Activated naive CD4-positive, alpha-beta T cell treated with anti-CD3 and anti-CD28 coated beads, Interleukin-2, amount 50 U/mL, for 72 hours (primary cell): ENCODE data around the gene FBXO4. TPM values are rescaled to one million over a fixed set of nuclear protein-coding genes. Genes with fewer than 3 reads are reported as not detected.
A peak's percentile ranks its signal among the peaks of the same experiment; 100 is the strongest.

Experiments
- ATAC-seq, 2 donors: fragments of 150-1000 bp; cut with Tn5 transposase; 2 replicates each; pipeline ENCODE4 v1.10.0; 2021; ENCODE audit warnings: mild to moderate bottlenecking in 2 of 2, moderate library complexity in 2 of 2
- DNase-seq, 2 donors: peaks; one replicate each; pipeline ENCODE4 v3.0.0; 2021 to 2022; ENCODE audit warnings: low spot score in 2 of 2
- H3K27ac Mint-ChIP-seq, 2 donors: one replicate each; pipeline ENCODE4 v1.8.0; 2022; ENCODE audit warnings: mild to moderate bottlenecking in 2 of 2, mixed read lengths in 2 of 2
- H3K36me3 Mint-ChIP-seq, 2 donors: one replicate each; pipeline ENCODE4 v1.8.0; 2022; ENCODE audit warnings: mixed read lengths in 2 of 2
- H3K9me3 Mint-ChIP-seq, 2 donors: one replicate each; pipeline ENCODE4 v1.8.0; 2022; ENCODE audit warnings: mixed read lengths in 2 of 2
- total RNA-seq, 2 donors: library from RNA; stranded (reverse); gene quantifications; one replicate each; pipeline ENCODE4 v1.2.3, GENCODE V29; 2022

Gene FBXO4, protein sequence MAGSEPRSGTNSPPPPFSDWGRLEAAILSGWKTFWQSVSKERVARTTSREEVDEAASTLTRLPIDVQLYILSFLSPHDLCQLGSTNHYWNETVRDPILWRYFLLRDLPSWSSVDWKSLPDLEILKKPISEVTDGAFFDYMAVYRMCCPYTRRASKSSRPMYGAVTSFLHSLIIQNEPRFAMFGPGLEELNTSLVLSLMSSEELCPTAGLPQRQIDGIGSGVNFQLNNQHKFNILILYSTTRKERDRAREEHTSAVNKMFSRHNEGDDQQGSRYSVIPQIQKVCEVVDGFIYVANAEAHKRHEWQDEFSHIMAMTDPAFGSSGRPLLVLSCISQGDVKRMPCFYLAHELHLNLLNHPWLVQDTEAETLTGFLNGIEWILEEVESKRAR
- total RNA-seq: 10 to 100 TPM in 1 of 2 donors, 1 to 10 TPM in 1; 3.8 to 21.0 TPM

DNA sequence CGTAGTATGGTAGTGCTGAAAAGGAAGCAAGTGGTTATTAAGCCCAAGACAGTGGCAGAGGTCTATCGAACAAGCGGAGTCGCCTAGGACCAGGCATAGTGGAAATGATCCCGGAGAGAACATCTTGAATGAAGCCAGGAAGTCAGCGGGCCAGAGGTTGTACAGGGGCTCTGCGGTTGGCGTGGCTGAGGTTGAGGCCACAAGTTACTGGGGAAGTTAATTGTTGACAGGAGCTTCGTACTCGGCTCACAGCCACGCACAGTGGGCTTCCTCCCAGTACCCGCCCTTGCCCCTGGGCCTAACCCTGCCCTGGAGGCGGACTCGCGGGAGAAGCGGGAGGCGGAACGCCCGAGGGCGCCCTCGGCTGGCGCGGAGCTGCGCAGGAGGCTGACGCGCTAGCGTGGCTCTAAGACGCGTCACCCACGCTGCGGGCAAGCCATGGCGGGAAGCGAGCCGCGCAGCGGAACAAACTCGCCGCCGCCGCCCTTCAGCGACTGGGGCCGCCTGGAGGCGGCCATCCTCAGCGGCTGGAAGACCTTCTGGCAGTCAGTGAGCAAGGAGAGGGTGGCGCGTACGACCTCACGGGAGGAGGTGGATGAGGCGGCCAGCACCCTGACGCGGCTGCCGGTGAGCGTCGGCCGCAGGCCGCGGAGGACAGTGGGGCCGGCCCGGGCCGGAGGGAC lies at the start of gene FBXO4:
TSS of gene FBXO4 (plus strand) at position 410 of the 683 bp plus-strand sequence. CDS start at position 439, 29 bp downstream.
- DNase-seq (peak; percentile 87 to 91), ATAC-seq (peak; percentile 97 to 98)
- Mint-ChIP-seq H3K9me3 (no peaks in the 10 kb centered on the region), H3K27ac (peak within 1 kb of the TSS; percentile 97 to 100), H3K36me3 (peaks cover under 1 to 9% of the 10 kb centered on the region in 2 donors)

DNA sequence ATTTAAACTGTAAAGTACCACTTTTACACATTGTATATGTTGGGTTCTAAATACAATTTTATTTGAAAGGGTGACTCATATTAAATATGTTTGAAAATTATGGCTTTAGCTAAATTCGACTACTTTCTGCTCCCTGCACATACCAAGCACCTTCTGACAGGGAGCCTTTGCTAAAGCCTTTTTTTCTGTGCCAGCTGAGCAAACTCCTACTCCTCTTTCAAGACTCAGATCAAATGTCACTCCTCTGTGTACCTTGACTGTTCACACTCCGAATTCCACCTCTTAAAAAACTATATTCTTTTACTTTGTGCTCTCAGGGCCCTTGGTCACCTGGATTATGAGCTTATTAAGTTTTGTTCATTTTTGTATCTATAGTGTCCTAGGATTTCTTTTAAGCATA lies 48.4 kb upstream of the FBXO4 start:
- ATAC-seq (no peak), DNase-seq (no peak)
- no peaks in the 10 kb centered on the region for H3K36me3 Mint-ChIP-seq
- H3K27ac Mint-ChIP-seq: no peak overlapping the region
- H3K9me3 Mint-ChIP-seq: no peaks in the 10 kb centered on the region

GRCh38 chr5:41877408-41877807 lies 47.7 kb upstream of the FBXO4 start:
- Mint-ChIP-seq H3K27ac (no peak overlapping the region), H3K36me3 (no peaks in the 10 kb centered on the region), H3K9me3 (no peaks in the 10 kb centered on the region)
- no peak for DNase-seq
- no peak for ATAC-seq

DNA sequence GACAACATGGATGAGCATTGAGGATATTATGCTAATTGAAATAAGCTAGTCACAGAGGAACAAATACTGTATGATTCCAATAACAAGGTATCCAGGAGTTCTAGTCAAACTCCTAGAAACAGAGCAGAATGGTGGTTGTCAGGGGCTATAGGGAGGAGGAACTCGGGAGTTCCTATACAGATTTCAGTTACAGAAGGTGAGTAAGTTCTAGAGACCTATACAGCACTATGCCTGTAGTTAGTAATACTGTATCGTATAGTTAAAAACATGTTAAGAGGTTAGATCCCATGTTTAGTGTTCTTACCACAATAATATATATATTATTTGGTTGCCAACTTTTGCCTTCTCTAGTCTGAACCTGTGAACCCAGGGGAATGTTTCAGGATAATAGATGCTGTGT lies 46.9 kb upstream of the FBXO4 start:
- Mint-ChIP-seq H3K36me3 (no peaks in the 10 kb centered on the region), H3K9me3 (no peaks in the 10 kb centered on the region), H3K27ac (no peak overlapping the region)
- DNase-seq: no peak
- ATAC-seq: no peak

GRCh38 chr5:41878643-41879478 lies 46.2 kb upstream of the FBXO4 start:
- Mint-ChIP-seq H3K36me3 (no peaks in the 10 kb centered on the region), H3K27ac (no peak overlapping the region), H3K9me3 (no peaks in the 10 kb centered on the region)
- ATAC-seq (no peak), DNase-seq (no peak)

- Mint-ChIP-seq H3K36me3 (no peaks in the 10 kb centered on the region), H3K9me3 (no peaks in the 10 kb centered on the region), H3K27ac (no peak overlapping the region)
- DNase-seq (no peak), ATAC-seq (no peak)
Measured at GRCh38 chr5:41882765-41883164, 42.3 kb upstream of the FBXO4 start.

- no peak overlapping the region for H3K27ac Mint-ChIP-seq
- DNase-seq (no peak), ATAC-seq (no peak)
- H3K36me3 Mint-ChIP-seq: no peaks in the 10 kb centered on the region
- H3K9me3 Mint-ChIP-seq: no peaks in the 10 kb centered on the region
Measured at GRCh38 chr5:41883243-41883642, 41.8 kb upstream of the FBXO4 start.

GRCh38 chr5:41883936-41884335 lies 41.1 kb upstream of the FBXO4 start:
- no peaks in the 10 kb centered on the region for H3K36me3 Mint-ChIP-seq
- H3K27ac Mint-ChIP-seq: no peak overlapping the region
- H3K9me3 Mint-ChIP-seq: no peaks in the 10 kb centered on the region
- ATAC-seq (no peak), DNase-seq (no peak)

GRCh38 chr5:41885286-41885685 lies 39.8 kb upstream of the FBXO4 start:
- no peak for DNase-seq
- ATAC-seq: no peak
- no peak overlapping the region for H3K27ac Mint-ChIP-seq
- no peaks in the 10 kb centered on the region for H3K36me3 Mint-ChIP-seq
- H3K9me3 Mint-ChIP-seq: no peaks in the 10 kb centered on the region

- H3K27ac Mint-ChIP-seq: no peak overlapping the region
- DNase-seq (no peak), ATAC-seq (peak in 1 of 2 donors; percentile 48)
- no peaks in the 10 kb centered on the region for H3K9me3 Mint-ChIP-seq
- peaks cover 0 to 7% of the 10 kb centered on the region in 2 donors for H3K36me3 Mint-ChIP-seq
Measured at GRCh38 chr5:41891066-41891707, 33.9 kb upstream of the FBXO4 start.

- no peak for ATAC-seq
- no peak for DNase-seq
- no peaks in the 10 kb centered on the region for H3K9me3 Mint-ChIP-seq
- no peak overlapping the region for H3K27ac Mint-ChIP-seq
- H3K36me3 Mint-ChIP-seq: peaks cover 0 to 7% of the 10 kb centered on the region in 2 donors
Measured at GRCh38 chr5:41892031-41892430, 33.0 kb upstream of the FBXO4 start.

DNA sequence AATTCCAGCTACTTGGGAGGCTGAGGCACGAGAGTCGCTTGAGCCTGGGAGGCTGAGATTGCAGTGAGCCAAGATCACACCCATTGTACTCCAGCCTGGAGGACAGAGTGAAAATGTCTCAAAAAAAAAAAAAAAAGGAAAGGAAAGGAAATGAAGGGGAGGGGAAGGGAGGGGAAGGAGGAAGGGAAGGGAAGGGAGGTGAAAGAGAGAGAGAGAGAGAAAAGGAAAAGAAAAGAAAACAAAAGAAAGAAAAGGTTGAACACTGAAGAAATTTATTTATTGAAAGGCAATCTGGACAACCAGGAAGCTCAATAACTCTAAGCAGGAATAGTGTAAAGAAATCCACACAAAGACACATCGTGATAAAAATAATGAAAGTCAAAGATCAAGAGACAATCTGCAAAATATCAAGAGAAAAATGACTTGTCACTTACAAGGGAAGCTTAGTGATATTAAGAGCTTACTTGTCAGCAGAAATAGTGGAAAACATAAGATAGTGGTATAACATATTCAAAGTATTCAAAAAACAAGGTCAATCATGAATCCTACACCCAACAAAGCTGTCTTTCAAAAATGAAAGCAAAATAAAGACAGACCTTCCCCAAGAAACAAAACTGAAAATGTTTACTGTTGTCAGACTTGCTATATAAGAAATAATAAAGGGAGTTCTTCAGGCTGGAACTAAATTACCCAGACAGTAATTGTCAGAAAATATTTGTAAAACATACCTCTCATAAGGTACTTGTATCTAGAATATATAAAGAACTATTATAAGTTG lies 31.8 kb upstream of the FBXO4 start:
- H3K9me3 Mint-ChIP-seq: no peaks in the 10 kb centered on the region
- ATAC-seq (no peak), DNase-seq (no peak)
- H3K27ac Mint-ChIP-seq: no peak overlapping the region
- H3K36me3 Mint-ChIP-seq: peaks cover 0 to 7% of the 10 kb centered on the region in 2 donors

DNA sequence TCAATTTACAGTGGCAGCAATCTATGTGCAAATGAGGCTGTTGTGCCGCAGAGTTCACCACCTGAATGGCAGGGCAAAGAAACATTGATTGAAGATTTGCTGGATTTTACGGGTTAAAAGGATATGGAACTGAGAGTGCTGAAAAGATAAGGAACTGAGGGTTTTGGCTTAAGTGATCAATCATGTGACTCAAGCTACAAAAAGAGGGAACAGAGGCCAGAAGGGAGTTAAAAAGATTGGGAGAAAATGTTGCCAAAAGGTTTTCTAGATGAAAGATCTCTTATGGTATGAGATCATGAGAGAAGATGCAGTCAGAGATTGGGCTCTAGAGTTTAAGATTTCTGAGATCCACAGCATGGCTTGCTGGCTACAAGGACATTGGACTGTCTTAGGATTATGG lies 28.9 kb upstream of the FBXO4 start:
- DNase-seq (no peak), ATAC-seq (no peak)
- Mint-ChIP-seq H3K27ac (no peak overlapping the region), H3K9me3 (no peaks in the 10 kb centered on the region), H3K36me3 (peaks cover 0 to 6% of the 10 kb centered on the region in 2 donors)

DNA sequence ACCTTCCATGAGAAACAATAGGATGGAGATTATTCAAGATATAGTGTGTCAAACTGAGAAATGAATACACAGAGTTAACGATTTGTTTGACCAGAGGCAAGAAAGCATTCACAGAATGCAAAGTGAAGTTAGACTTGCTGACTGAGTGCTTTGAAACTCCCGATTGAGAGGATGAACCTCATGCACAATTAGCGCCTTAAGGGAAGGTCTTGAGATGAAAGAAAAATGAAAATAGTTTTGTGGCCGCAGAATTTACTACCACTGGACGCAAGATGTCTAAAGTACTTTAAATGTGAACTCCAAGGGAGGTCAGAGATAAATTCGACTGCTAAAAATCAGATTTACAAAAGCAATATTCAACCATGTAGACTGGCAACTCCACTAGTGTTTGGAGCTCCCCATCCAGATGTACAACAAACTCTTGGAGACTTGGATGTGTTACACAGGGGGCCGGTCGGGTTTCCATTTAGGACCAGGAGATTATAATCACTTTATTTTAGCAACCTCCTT lies 21.6 kb upstream of the FBXO4 start:
- peaks cover 14 to 22% of the 10 kb centered on the region in 2 donors for H3K36me3 Mint-ChIP-seq
- peak overlapping the region; percentile 94 to 99 for H3K27ac Mint-ChIP-seq
- ATAC-seq (no peak), DNase-seq (no peak)
- H3K9me3 Mint-ChIP-seq: no peaks in the 10 kb centered on the region

DNA sequence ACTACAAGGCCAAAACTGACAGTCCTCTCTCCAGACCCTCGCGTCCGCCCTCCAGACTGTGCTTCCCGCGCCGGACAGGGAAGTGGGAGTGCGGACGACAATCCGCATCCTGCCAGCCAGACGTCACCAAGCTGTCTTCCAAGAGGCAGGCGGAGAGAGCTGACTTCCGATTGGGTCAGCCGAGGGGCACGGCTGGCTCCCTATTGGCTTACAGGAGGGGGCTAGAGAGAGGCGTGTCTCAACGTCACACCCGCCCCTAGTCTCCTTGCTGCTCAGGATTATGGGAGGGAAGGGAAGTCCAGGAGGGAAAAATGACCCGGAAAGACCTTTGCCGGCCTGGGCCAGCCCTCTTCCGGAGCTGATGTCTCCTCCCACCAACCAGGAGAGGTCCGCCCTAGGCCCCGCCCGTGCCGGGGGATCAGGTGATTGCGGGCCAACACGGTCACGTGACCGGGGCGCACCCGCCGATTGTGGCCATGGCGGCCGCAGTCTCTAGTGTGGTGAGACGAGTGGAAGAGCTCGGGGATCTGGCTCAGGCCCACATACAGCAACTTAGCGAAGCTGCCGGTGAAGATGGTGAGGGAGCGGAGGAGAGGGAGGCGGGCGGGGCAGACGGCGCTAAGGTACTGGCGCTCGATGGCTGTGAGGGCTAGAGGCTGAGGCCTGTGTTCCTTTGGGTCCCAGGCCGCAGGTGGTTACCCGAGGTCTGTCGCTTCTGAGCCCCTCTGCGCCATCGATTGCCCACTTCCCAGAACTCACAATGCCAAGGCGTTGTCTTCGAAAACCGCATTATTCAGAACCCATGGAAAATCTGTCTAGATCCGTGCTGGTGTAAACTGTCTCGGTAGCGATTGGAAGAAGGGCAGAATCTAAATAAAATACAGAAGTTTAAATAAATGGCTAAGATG lies 20.9 kb upstream of the FBXO4 start, which contains the start of gene RIMOC1:
TSS of gene RIMOC1 (plus strand) at position 453 of the 908 bp plus-strand sequence. CDS start at position 477, 24 bp downstream.
- H3K36me3 Mint-ChIP-seq: peaks cover 14 to 22% of the 10 kb centered on the region in 2 donors
- peak; percentile 97 to 99 for DNase-seq
- peak; percentile 96 to 97 for ATAC-seq
- H3K27ac Mint-ChIP-seq: peak within 1 kb of the TSS; percentile 94 to 99
- no peaks in the 10 kb centered on the region for H3K9me3 Mint-ChIP-seq
